SK-N-SH treated with all-trans-retinoic acid at 6 μM for 48 hours (cell line): Measurements from ENCODE around the gene ANKLE2.

Experiments used
- BACH2 ChIP-seq: fragments of 250-450 bp; sonication (Bioruptor Pico); IDR thresholded peaks from 2 replicates; pipeline ENCODE4 v1.9.0; 2021; ENCODE audit warnings: mild to moderate bottlenecking, borderline replicate concordance
- GLIS3 ChIP-seq: fragments of 250-450 bp; sonication (Bioruptor Pico); IDR thresholded peaks from 2 replicates; pipeline ENCODE4 v1.5.0; 2020; ENCODE audit warnings: mild to moderate bottlenecking, moderate library complexity
- PPARA ChIP-seq: fragments of 250-450 bp; sonication (Bioruptor Pico); IDR thresholded peaks from 2 replicates; pipeline ENCODE4 v1.5.0; 2020; ENCODE audit warnings: mild to moderate bottlenecking, borderline replicate concordance
- RARB ChIP-seq: fragments of 250-450 bp; sonication (Bioruptor Pico); IDR thresholded peaks from 2 replicates; pipeline ENCODE4 v1.8.0; 2021; ENCODE audit warnings: mild to moderate bottlenecking, moderate library complexity

DNA sequence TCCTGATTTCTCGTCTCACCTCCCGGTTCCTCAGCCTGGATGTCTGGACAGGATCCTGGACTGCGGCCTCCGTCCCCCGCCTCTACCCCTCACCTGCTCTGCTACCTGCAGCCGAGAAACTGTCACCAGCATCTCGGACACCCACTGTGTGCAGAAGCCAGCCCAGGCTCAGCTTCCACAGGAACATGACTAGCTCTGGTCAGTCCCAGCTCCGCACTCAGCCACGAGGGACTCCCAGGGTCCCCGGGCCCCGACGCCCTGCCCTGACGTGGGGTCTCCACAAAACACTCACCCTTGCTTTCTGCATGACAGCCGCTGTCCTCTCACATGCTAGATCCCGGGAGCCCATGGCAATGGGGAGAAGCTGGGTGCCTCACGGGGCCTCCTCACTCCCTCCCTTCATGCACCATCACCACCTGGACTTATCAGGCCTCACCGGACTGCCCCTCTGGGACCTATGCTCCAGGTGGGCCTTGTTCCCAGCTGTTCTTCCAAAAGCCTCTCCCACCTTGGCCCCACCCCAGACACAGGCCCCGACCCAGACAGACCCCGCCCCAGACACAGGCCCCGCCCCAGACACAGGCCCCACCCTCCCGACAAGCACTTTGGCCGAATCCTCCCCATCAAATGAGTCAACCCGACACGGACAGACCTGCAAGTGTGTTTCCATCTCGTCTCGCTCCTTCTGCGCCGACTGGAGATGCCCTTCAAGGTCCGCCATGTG, 26.9 kb upstream of the ANKLE2 start:
- TF ChIP-seq GLIS3 (CRISPR knock-in tag) (no peak), RARB (no peak), BACH2 (no peak), PPARA (no peak)
